ENCODE results near the gene PCID2. TPM values are rescaled to one million over a fixed set of nuclear protein-coding genes. Genes with fewer than 3 reads are reported as not detected.

Gene PCID2
- total RNA-seq, 3 donors from 2014 or later: 26.8 to 51.6 (median 35.0) TPM

DNA sequence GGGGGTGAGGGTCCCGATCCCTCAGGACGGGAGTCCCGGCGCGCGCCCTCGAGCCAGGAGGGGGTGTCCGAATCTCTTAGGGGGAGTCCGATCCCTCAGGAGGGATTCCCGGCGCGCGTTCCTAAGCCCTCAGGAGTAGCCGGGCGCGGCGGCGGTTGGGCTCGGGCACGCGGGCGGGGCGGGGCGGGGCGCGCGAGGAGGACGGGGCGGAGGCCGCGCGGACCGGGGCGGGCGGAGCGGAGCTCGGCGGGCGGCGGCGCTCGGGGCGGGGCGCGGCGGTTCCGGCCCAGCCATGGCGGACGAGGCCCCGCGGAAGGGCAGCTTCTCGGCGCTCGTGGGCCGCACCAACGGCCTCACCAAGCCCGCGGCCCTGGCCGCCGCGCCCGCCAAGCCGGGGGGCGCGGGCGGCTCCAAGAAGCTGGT lies 878 bp upstream of the PCID2 start, which contains the start of gene CUL4A:
Gene CUL4A (plus strand): TSS at position 278 of the 423 bp plus-strand sequence. CDS start 15 bp downstream, at position 293.
- Histone ChIP-seq H3K9me3 (no peaks in the 10 kb centered on the region), H3K4me1 (ENCODE audit: low read depth) (peaks cover 20% of the 10 kb centered on the region), H3K36me3 (ENCODE audit: low read depth) (no peaks in the 10 kb centered on the region), H3K4me3 (peak within 1 kb of the TSS; percentile 93)
- DNase-seq: peak; percentile 87 to 91 (median 90)
- TF ChIP-seq, protein P1, sequence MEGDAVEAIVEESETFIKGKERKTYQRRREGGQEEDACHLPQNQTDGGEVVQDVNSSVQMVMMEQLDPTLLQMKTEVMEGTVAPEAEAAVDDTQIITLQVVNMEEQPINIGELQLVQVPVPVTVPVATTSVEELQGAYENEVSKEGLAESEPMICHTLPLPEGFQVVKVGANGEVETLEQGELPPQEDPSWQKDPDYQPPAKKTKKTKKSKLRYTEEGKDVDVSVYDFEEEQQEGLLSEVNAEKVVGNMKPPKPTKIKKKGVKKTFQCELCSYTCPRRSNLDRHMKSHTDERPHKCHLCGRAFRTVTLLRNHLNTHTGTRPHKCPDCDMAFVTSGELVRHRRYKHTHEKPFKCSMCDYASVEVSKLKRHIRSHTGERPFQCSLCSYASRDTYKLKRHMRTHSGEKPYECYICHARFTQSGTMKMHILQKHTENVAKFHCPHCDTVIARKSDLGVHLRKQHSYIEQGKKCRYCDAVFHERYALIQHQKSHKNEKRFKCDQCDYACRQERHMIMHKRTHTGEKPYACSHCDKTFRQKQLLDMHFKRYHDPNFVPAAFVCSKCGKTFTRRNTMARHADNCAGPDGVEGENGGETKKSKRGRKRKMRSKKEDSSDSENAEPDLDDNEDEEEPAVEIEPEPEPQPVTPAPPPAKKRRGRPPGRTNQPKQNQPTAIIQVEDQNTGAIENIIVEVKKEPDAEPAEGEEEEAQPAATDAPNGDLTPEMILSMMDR (IDR thresholded peaks at IDR 0.05): no peak
- peak; percentile 81 for ATAC-seq
- intact Hi-C loops (cut with DNase I, micrococcal nuclease): no loop called here

DNA sequence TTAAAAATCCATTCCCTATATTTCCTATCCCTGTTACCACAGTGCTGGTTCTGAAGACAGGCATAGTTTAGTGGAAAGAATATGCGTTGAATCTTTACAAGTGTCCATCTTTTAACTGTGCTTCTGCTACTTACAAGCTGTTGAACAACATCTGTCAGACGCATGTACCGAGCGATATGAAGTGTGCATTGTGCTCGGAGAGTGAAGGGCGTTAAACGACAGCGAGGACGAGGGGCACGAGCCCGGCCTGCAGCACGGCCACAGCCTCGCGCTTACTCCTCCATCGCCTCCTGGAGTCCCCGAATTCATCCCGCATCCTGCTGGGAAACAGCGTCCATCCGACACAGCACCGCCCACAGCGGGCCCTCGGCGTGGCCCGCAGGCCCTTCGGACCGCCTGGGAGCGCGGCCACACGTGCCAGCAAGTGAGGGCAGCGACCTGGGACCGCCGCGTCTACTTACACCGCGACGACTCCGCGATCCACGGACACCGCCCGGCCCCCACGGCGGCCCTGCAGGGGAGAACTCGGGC lies 514 bp downstream of the PCID2 start:
- Histone ChIP-seq H3K9me3 (no peaks in the 10 kb centered on the region), H3K4me1 (ENCODE audit: low read depth) (peaks cover 20% of the 10 kb centered on the region), H3K4me3 (peak overlapping the region; percentile 93), H3K36me3 (ENCODE audit: low read depth) (no peaks in the 10 kb centered on the region)
- peak; percentile 38 to 72 (median 65) for DNase-seq
- intact Hi-C loops (cut with DNase I, micrococcal nuclease): no loop called here
- TF ChIP-seq, protein P1 (IDR thresholded peaks at IDR 0.05): no peak
- ATAC-seq: peak; percentile 43

DNA sequence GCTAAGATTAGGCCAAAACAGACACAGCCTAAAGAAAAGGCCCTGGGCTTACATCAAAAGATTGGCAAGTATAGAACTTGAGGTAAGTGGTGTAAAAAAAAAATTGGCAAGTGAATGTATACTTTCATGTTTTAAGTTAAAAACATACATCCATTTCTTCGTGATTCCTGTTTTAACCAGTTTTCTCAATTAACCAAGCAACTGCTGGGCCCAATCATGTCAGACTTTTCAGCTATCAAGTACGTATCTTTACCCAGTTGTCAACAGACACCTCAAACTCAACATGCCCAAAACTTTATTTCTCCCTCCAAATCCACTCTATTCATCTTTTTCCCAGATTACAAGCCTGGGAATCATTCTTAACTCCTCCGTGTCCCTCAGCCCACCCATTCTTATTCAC lies 1.0 kb downstream of the PCID2 start:
- TF ChIP-seq, protein P1 (IDR thresholded peaks at IDR 0.05): no peak
- Histone ChIP-seq H3K9me3 (no peaks in the 10 kb centered on the region), H3K4me3 (no peak overlapping the region), H3K4me1 (ENCODE audit: low read depth) (peaks cover 20% of the 10 kb centered on the region), H3K36me3 (ENCODE audit: low read depth) (no peaks in the 10 kb centered on the region)
- ATAC-seq (no peak), DNase-seq (no peak)
- intact Hi-C loops (cut with DNase I, micrococcal nuclease): no loop called here

DNA sequence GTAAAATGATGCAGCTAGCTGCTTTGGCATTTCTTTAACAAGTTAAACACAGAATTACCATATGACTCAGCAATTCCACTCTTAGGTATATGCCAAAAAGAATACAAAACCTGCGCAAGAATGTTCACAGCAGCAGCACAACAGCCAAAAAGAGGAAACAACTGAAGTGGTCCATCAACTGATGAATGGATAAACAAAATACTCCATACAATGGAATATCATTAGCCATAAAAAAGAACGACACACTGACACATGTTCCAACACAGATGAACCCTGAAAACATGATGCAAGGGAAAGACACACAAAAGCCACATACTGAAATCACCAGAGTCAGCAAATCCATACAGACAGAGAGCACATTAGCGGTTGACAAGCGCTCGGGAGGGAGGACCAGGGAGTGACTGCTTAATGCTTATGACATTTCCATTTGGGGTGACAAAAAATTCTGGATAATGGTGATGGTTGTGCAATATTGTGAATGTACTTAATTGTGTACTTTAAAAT lies 3.0 kb downstream of the PCID2 start:
- Histone ChIP-seq H3K9me3 (no peaks in the 10 kb centered on the region), H3K4me1 (ENCODE audit: low read depth) (peaks cover 11% of the 10 kb centered on the region), H3K4me3 (no peak overlapping the region), H3K36me3 (ENCODE audit: low read depth) (no peaks in the 10 kb centered on the region)
- ATAC-seq (no peak), DNase-seq (no peak)
- intact Hi-C loops (cut with DNase I, micrococcal nuclease): no loop called here
- TF ChIP-seq, protein P1 (IDR thresholded peaks at IDR 0.05): no peak

DNA sequence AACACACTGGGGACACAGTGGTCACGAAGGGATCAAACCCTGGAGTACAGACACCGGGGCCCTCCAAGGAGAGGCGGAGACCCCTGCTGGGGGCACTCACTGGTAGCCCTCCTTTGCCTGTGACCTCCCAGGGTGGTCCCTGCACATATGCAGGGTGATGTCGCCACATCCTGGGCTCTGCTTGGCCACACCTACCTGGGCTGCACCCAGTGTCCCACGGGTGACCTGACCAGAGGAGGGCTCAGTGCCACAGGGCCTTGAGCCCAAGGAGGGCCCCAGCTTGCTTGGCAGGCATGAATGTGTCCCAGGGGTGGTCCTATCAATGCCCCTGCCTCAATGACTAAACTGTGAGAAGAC lies 4.1 kb downstream of the PCID2 start:
- peaks cover 11% of the 10 kb centered on the region for H3K4me1 ChIP-seq (ENCODE audit: low read depth)
- intact Hi-C loops (cut with DNase I, micrococcal nuclease): no loop called here
- H3K9me3 ChIP-seq: no peaks in the 10 kb centered on the region
- no peaks in the 10 kb centered on the region for H3K36me3 ChIP-seq (ENCODE audit: low read depth)
- TF ChIP-seq, protein P1 (IDR thresholded peaks at IDR 0.05): no peak
- DNase-seq (no peak), ATAC-seq (no peak)
- no peak overlapping the region for H3K4me3 ChIP-seq
